ENCODE results near the gene C16orf74. TPM values are rescaled to one million over a fixed set of nuclear protein-coding genes. Genes with fewer than 3 reads are reported as not detected.

The C16orf74 gene
- polyA plus RNA-seq, 2 of the 4 experiments (the other 2 are of a cell fraction), result 3.8 to 9.1 TPM

- no peak for FAIRE-seq
- ATAC-seq, result no peak
- Histone ChIP-seq H3K27ac (no peak overlapping the region), H3K4me2 (no peak overlapping the region), H3K9me3 (no peaks in the 10 kb centered on the region), H3K4me3 (no peak overlapping the region), H3K4me1 (no peaks in the 10 kb centered on the region)
- DNase-seq (ENCODE audit: low read depth in 1 of 2, low spot score in 1 of 2), result no peak
- TF ChIP-seq SMC3 (IDR thresholded peaks at IDR 0.05), result no peak
- TF ChIP-seq CHD2 (IDR thresholded peaks at IDR 0.05; ENCODE audit: low read length, partially characterized antibody), result no peak
- 91% methylated on average over 6 of the region's 6 CpGs for WGBS (ENCODE audit: missing lambda C conversion rate)
- CTCF ChIA-PET, result interaction anchor here (1.0 to 1.3 kb wide), 2 partner anchors 65 to 234 kb away, joined by 3 to 4 read pairs; no protein-coding TSS in a partner anchor
- POLR2A ChIA-PET, result no interaction called here
These were observed 31.6 kb upstream of the C16orf74 start for GRCh38 chr16:85782451-85782850.

DNA sequence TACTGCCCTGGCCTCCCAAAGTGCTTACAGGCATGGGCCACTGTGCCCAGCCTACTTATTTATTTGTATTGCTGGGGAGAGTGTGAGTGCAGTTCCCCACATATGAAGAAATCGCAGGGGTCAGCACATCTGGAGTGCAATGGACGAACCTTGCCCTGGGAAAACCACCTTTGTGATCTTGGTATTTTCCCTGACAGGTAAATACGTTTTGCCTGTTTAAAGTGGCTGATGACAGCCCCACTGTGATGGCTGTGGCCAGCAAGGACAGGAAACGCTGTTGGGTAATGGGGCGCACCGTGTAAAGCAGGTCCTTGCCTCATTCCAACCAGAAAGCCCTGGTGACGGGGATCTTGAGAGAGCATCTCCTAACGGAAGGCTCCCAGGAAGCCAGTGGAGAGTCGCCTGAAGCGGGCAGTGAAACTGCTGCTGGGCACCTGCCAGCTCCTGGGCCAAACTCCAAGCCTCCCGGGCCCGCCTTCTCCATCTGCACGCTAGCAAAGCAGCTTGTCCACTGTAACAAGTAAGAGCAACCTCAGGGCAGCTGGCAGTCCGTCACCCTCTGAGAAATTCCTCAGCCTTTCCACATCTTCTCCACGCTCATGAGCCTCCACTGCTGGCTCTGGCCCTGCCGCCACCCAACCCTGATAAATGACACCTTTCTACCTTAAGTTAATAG, 30.9 kb upstream of the C16orf74 start:
- Histone ChIP-seq H3K4me1 (no peaks in the 10 kb centered on the region), H3K4me3 (no peak overlapping the region), H3K9me3 (no peaks in the 10 kb centered on the region), H3K27ac (no peak overlapping the region), H3K4me2 (no peak overlapping the region)
- CTCF ChIA-PET, result interaction anchor here (0.7 to 1.3 kb wide), 3 partner anchors 40 to 234 kb away, joined by 3 to 4 read pairs (median 3); no protein-coding TSS in a partner anchor
- WGBS (ENCODE audit: missing lambda C conversion rate), result 90% methylated on average over 16 of the region's 16 CpGs
- DNase-seq (ENCODE audit: low read depth in 1 of 2, low spot score in 1 of 2) (no peak), FAIRE-seq (no peak), ATAC-seq (no peak)
- TF ChIP-seq NPAS2 (CRISPR knock-in tag; IDR thresholded peaks at IDR 0.05; ENCODE audit: borderline replicate concordance) (no peak), SREBF2 (IDR thresholded peaks at IDR 0.05) (no peak), SMC3 (IDR thresholded peaks at IDR 0.05) (no peak), RARB (CRISPR knock-in tag; IDR thresholded peaks at IDR 0.05) (no peak), MAFK (IDR thresholded peaks at IDR 0.05; ENCODE audit: partially characterized antibody) (peak; percentile 34), ZSCAN20 (CRISPR knock-in tag; IDR thresholded peaks at IDR 0.05) (no peak), NFE2L2 (conservative IDR thresholded peaks at IDR 0.05; ENCODE audit: low read length) (no peak)
- TF ChIP-seq, protein P1, sequence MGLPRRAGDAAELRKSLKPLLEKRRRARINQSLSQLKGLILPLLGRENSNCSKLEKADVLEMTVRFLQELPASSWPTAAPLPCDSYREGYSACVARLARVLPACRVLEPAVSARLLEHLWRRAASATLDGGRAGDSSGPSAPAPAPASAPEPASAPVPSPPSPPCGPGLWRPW (IDR thresholded peaks at IDR 0.05), result no peak
- POLR2A ChIA-PET, result no interaction called here

DNA sequence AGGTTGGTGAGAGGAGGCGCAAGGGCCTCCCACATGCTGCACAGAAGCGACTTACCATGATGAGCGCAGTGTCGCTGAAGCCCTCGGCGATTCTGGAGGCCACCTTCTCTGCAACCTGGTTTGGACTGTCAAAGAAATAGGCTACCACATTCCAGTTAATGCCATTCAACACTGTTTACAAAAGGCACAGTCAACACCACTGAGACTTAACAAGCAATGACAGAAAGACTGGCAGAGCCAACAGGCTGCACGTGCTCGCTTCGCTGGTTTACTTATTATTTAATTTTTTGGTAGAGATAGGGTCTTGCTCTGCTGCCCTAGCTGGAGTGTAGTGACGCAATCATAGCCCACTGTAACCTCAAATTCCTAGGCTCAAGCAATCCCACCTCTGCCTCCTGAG, 30.3 kb upstream of the C16orf74 start:
- WGBS (ENCODE audit: missing lambda C conversion rate), result 89% methylated on average over 10 of the region's 10 CpGs
- DNase-seq (ENCODE audit: low read depth in 1 of 2, low spot score in 1 of 2) (no peak), FAIRE-seq (no peak), ATAC-seq (no peak)
- ChIA-PET CTCF (no interaction called here), POLR2A (no interaction called here)
- no peak overlapping the region for H3K27ac ChIP-seq
- H3K4me1 ChIP-seq, result no peaks in the 10 kb centered on the region
- H3K4me3 ChIP-seq, result no peak overlapping the region
- no peak overlapping the region for H3K4me2 ChIP-seq
- no peaks in the 10 kb centered on the region for H3K9me3 ChIP-seq
- no peak for TF ChIP-seq HEYL (CRISPR knock-in tag; IDR thresholded peaks at IDR 0.05)
- TF ChIP-seq HOXB13 (CRISPR knock-in tag; IDR thresholded peaks at IDR 0.05; ENCODE audit: low read depth), result no peak
- no peak for TF ChIP-seq JUN (IDR thresholded peaks at IDR 0.05)
- TF ChIP-seq TFCP2L1 (CRISPR knock-in tag; IDR thresholded peaks at IDR 0.05), result no peak
- no peak for TF ChIP-seq RCOR1 (IDR thresholded peaks at IDR 0.05; ENCODE audit: low read depth, low read length)
- TF ChIP-seq HOXA7 (CRISPR knock-in tag; IDR thresholded peaks at IDR 0.05), result no peak
- no peak for TF ChIP-seq ATOH8 (CRISPR knock-in tag; IDR thresholded peaks at IDR 0.05; ENCODE audit: low read depth)

- Histone ChIP-seq H3K9me3 (no peaks in the 10 kb centered on the region), H3K4me3 (no peak overlapping the region), H3K4me1 (no peaks in the 10 kb centered on the region), H3K27ac (no peak overlapping the region), H3K4me2 (no peak overlapping the region)
- ATAC-seq (no peak), DNase-seq (ENCODE audit: low read depth in 1 of 2, low spot score in 1 of 2) (no peak), FAIRE-seq (no peak)
- no peak for TF ChIP-seq CEBPB (IDR thresholded peaks at IDR 0.05)
- no peak for TF ChIP-seq FOSB (CRISPR knock-in tag; IDR thresholded peaks at IDR 0.05)
- no peak for TF ChIP-seq TP53 (CRISPR knock-in tag; IDR thresholded peaks at IDR 0.05)
- TF ChIP-seq FOSL2 (IDR thresholded peaks at IDR 0.05), result no peak
- no peak for TF ChIP-seq FOSL2 (CRISPR knock-in tag; IDR thresholded peaks at IDR 0.05)
- TF ChIP-seq, protein P2, sequence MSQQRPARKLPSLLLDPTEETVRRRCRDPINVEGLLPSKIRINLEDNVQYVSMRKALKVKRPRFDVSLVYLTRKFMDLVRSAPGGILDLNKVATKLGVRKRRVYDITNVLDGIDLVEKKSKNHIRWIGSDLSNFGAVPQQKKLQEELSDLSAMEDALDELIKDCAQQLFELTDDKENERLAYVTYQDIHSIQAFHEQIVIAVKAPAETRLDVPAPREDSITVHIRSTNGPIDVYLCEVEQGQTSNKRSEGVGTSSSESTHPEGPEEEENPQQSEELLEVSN (IDR thresholded peaks at IDR 0.05; ENCODE audit: borderline replicate concordance, low read depth), result no peak
- TF ChIP-seq, protein P1 (IDR thresholded peaks at IDR 0.05), result no peak
- no peak for TF ChIP-seq MAZ (IDR thresholded peaks at IDR 0.05; ENCODE audit: borderline replicate concordance, low read depth, low read length)
- TF ChIP-seq ELK1 (IDR thresholded peaks at IDR 0.05; ENCODE audit: low read depth, low read length), result no peak
- no peak for TF ChIP-seq POLR2A (IDR thresholded peaks at IDR 0.05; ENCODE audit: low read length)
- no peak for TF ChIP-seq CBX8 (IDR thresholded peaks at IDR 0.05)
- no peak for TF ChIP-seq PHF8 (IDR thresholded peaks at IDR 0.05; ENCODE audit: borderline replicate concordance, low read depth)
- ChIA-PET CTCF (no interaction called here), POLR2A (no interaction called here)
- 91% methylated on average over 26 of the region's 26 CpGs for WGBS (ENCODE audit: missing lambda C conversion rate)
These were observed 29.4 kb upstream of the C16orf74 start for GRCh38 chr16:85780281-85780680.
